ENCODE data around the gene C3orf20.

GRCh38 chr3:14804835-14805780 lies 130.2 kb downstream of the C3orf20 start:
- TF ChIP-seq CTCF (CRISPR knock-in tag; IDR thresholded peaks at IDR 0.05) = no peak
- no peak for TF ChIP-seq YY1 (IDR thresholded peaks at IDR 0.05; ENCODE audit: insufficient read depth, insufficient replicate concordance, low read depth, low read length)
- TF ChIP-seq ZFP36 (IDR thresholded peaks at IDR 0.05; ENCODE audit: borderline replicate concordance, low read depth, low read length, partially characterized antibody) = no peak
- TF ChIP-seq PBX3 (CRISPR knock-in tag; IDR thresholded peaks at IDR 0.05; ENCODE audit: borderline replicate concordance) = no peak
- TF ChIP-seq EHMT2 (IDR thresholded peaks at IDR 0.05; ENCODE audit: borderline replicate concordance, low read depth, low read length) = no peak

Measured in HepG2 (cell line).